Measurements from ENCODE around the gene AP2A2.

GRCh38 chr11:953512-953911, 27.8 kb downstream of the AP2A2 start:
- no peak for TF ChIP-seq CTCF (conservative IDR thresholded peaks at IDR 0.05; ENCODE audit: low read length)
- TF ChIP-seq EZH2phosphoT487 (IDR thresholded peaks at IDR 0.05; ENCODE audit: borderline replicate concordance, low read depth, low read length) = no peak

All from OCI-LY7 (cell line).